ENCODE results near the gene NR2F2. TPM values are rescaled to one million over a fixed set of nuclear protein-coding genes. Genes with fewer than 3 reads are reported as not detected.
A peak's percentile ranks its signal among the peaks of the same experiment; 100 is the strongest.

NR2F2 gene
- 43.2 TPM for polyA plus RNA-seq (2013, experiment 1 of 2)
- polyA plus RNA-seq (2013, experiment 2 of 2) = 45.4 TPM

GRCh38 chr15:96330450-96331143, at the start of gene NR2F2:
Gene NR2F2 (plus strand): TSS chr15:96330700. CDS start chr15:96332106, 1,406 bp downstream.
- peak within 1 kb of the TSS; percentile 69 for H3K4me2 ChIP-seq (ENCODE audit: insufficient read depth, low read length, poor library complexity, severe bottlenecking)
- peak within 1 kb of the TSS; percentile 66 for H2AK5ac ChIP-seq (ENCODE audit: low read depth, low read length)
- no peak within 1 kb of the TSS for H2BK120ac ChIP-seq (ENCODE audit: low read depth, low read length)
- H3K18ac ChIP-seq (ENCODE audit: low read length) = peak within 1 kb of the TSS; percentile 98
- peaks cover 20 to 31% of the 10 kb centered on the region in 2 donors for H3K36me3 ChIP-seq (replicated peaks in 1 of 2; ENCODE audit: control insufficient read depth in 2 of 2, insufficient read depth in 2 of 2, low read length in 2 of 2)
- no peaks in the 10 kb centered on the region for H3K9me3 ChIP-seq (replicated peaks in 1 of 2; ENCODE audit: control insufficient read depth in 2 of 2, insufficient read depth in 1 of 2, low read depth in 1 of 2, low read length in 2 of 2)
- no peaks in the 10 kb centered on the region for H3K27me3 ChIP-seq (ENCODE audit: control insufficient read depth in 3 of 3, insufficient read depth in 3 of 3, low read depth in 1 of 3, low read length in 3 of 3)
- peak within 1 kb of the TSS; percentile 83 for H2AFZ ChIP-seq (ENCODE audit: low read length)
- H4K91ac ChIP-seq (ENCODE audit: low read depth, low read length, poor library complexity) = no peak within 1 kb of the TSS
- peak within 1 kb of the TSS; percentile 81 to 97 for H3K4me3 ChIP-seq (ENCODE audit: low read length in 2 of 2)
- peaks cover 4 to 27% of the 10 kb centered on the region in 2 donors for H3K4me1 ChIP-seq (ENCODE audit: control insufficient read depth in 2 of 2, insufficient read depth in 1 of 2, low read depth in 1 of 2, low read length in 2 of 2)
- H3K79me1 ChIP-seq (ENCODE audit: low read depth, low read length) = peaks cover 2% of the 10 kb centered on the region
- DNase-seq (ENCODE audit: low spot score) = peak; percentile 98
- no CpG with 5 or more reads among the region's 78 CpGs for WGBS, 2 donors (ENCODE audit: extremely low coverage in 2 of 2, insufficient read length in 2 of 2, insufficient replicate concordance in 1 of 2)
- no peak within 1 kb of the TSS for H2BK12ac ChIP-seq (ENCODE audit: low read length)
- H3K23ac ChIP-seq (ENCODE audit: low read depth, low read length, poor library complexity) = no peak within 1 kb of the TSS
- H2BK15ac ChIP-seq (ENCODE audit: low read length) = peak within 1 kb of the TSS; percentile 12
- H3K27ac ChIP-seq (replicated peaks; ENCODE audit: low read length) = peak within 1 kb of the TSS; percentile 95
- no peak within 1 kb of the TSS for H4K8ac ChIP-seq (ENCODE audit: low read depth, low read length)
- peak within 1 kb of the TSS; percentile 98 for H3K9ac ChIP-seq (ENCODE audit: low read depth, low read length, poor library complexity)
- H3K14ac ChIP-seq (ENCODE audit: low read length) = peak within 1 kb of the TSS; percentile 67
- peak within 1 kb of the TSS; percentile 91 for H2BK5ac ChIP-seq (ENCODE audit: low read length)
- peak within 1 kb of the TSS; percentile 42 for H3K4ac ChIP-seq (ENCODE audit: low read length)

- Histone ChIP-seq H3K4me3 (ENCODE audit: low read length in 2 of 2) (no peak overlapping the region), H4K8ac (ENCODE audit: low read depth, low read length) (no peak overlapping the region), H4K91ac (ENCODE audit: low read depth, low read length, poor library complexity) (no peak overlapping the region), H3K4me1 (ENCODE audit: control insufficient read depth in 2 of 2, insufficient read depth in 1 of 2, low read depth in 1 of 2, low read length in 2 of 2) (peaks cover 0 to 5% of the 10 kb centered on the region in 2 donors), H3K27me3 (ENCODE audit: control insufficient read depth in 3 of 3, insufficient read depth in 3 of 3, low read depth in 1 of 3, low read length in 3 of 3) (no peaks in the 10 kb centered on the region), H3K9me3 (replicated peaks in 1 of 2; ENCODE audit: control insufficient read depth in 2 of 2, insufficient read depth in 1 of 2, low read depth in 1 of 2, low read length in 2 of 2) (peaks cover 0 to 8% of the 10 kb centered on the region in 2 donors), H2BK120ac (ENCODE audit: low read depth, low read length) (no peak overlapping the region), H3K18ac (ENCODE audit: low read length) (peak overlapping the region; percentile 55), H3K79me1 (ENCODE audit: low read depth, low read length) (no peaks in the 10 kb centered on the region), H2AK5ac (ENCODE audit: low read depth, low read length) (no peak overlapping the region), H2BK5ac (ENCODE audit: low read length) (peak overlapping the region; percentile 1), H2AFZ (ENCODE audit: low read length) (no peak overlapping the region), H3K4ac (ENCODE audit: low read length) (no peak overlapping the region), H3K36me3 (replicated peaks in 1 of 2; ENCODE audit: control insufficient read depth in 2 of 2, insufficient read depth in 2 of 2, low read length in 2 of 2) (peaks cover 3 to 68% of the 10 kb centered on the region in 2 donors), H3K14ac (ENCODE audit: low read length) (no peak overlapping the region), H2BK15ac (ENCODE audit: low read length) (no peak overlapping the region), H3K9ac (ENCODE audit: low read depth, low read length, poor library complexity) (no peak overlapping the region), H3K27ac (replicated peaks; ENCODE audit: low read length) (no peak overlapping the region), H3K4me2 (ENCODE audit: insufficient read depth, low read length, poor library complexity, severe bottlenecking) (no peak overlapping the region), H3K23ac (ENCODE audit: low read depth, low read length, poor library complexity) (no peak overlapping the region), H2BK12ac (ENCODE audit: low read length) (no peak overlapping the region)
- WGBS, 2 donors (ENCODE audit: extremely low coverage in 2 of 2, insufficient read length in 2 of 2, insufficient replicate concordance in 1 of 2) = no CpG with 5 or more reads among the region's 11 CpGs
- no peak for DNase-seq (ENCODE audit: low spot score)
Observed at GRCh38 chr15:96285305-96285704, 45.2 kb upstream of the NR2F2 start.

- WGBS, 2 donors (ENCODE audit: extremely low coverage in 2 of 2, insufficient read length in 2 of 2, insufficient replicate concordance in 1 of 2) = no CpG with 5 or more reads among the region's 18 CpGs
- Histone ChIP-seq H3K27me3 (ENCODE audit: control insufficient read depth in 3 of 3, insufficient read depth in 3 of 3, low read depth in 1 of 3, low read length in 3 of 3) (no peaks in the 10 kb centered on the region), H2BK12ac (ENCODE audit: low read length) (no peak overlapping the region), H2BK5ac (ENCODE audit: low read length) (peak overlapping the region; percentile 1), H3K23ac (ENCODE audit: low read depth, low read length, poor library complexity) (no peak overlapping the region), H3K36me3 (replicated peaks in 1 of 2; ENCODE audit: control insufficient read depth in 2 of 2, insufficient read depth in 2 of 2, low read length in 2 of 2) (peaks cover 3 to 67% of the 10 kb centered on the region in 2 donors), H3K9me3 (replicated peaks in 1 of 2; ENCODE audit: control insufficient read depth in 2 of 2, insufficient read depth in 1 of 2, low read depth in 1 of 2, low read length in 2 of 2) (peaks cover 0 to 8% of the 10 kb centered on the region in 2 donors), H4K91ac (ENCODE audit: low read depth, low read length, poor library complexity) (no peak overlapping the region), H3K9ac (ENCODE audit: low read depth, low read length, poor library complexity) (no peak overlapping the region), H3K18ac (ENCODE audit: low read length) (peak overlapping the region; percentile 13), H2BK120ac (ENCODE audit: low read depth, low read length) (no peak overlapping the region), H3K4ac (ENCODE audit: low read length) (no peak overlapping the region), H3K4me1 (ENCODE audit: control insufficient read depth in 2 of 2, insufficient read depth in 1 of 2, low read depth in 1 of 2, low read length in 2 of 2) (peaks cover 0 to 5% of the 10 kb centered on the region in 2 donors), H2AK5ac (ENCODE audit: low read depth, low read length) (peak overlapping the region; percentile 11), H2BK15ac (ENCODE audit: low read length) (no peak overlapping the region), H3K4me3 (ENCODE audit: low read length in 2 of 2) (no peak overlapping the region), H3K27ac (replicated peaks; ENCODE audit: low read length) (no peak overlapping the region), H3K79me1 (ENCODE audit: low read depth, low read length) (no peaks in the 10 kb centered on the region), H4K8ac (ENCODE audit: low read depth, low read length) (no peak overlapping the region), H2AFZ (ENCODE audit: low read length) (no peak overlapping the region), H3K4me2 (ENCODE audit: insufficient read depth, low read length, poor library complexity, severe bottlenecking) (no peak overlapping the region), H3K14ac (ENCODE audit: low read length) (no peak overlapping the region)
- no peak for DNase-seq (ENCODE audit: low spot score)
Observed at GRCh38 chr15:96285729-96286254, 44.7 kb upstream of the NR2F2 start.

- no peak overlapping the region for H3K14ac ChIP-seq (ENCODE audit: low read length)
- no peak overlapping the region for H3K4ac ChIP-seq (ENCODE audit: low read length)
- H4K8ac ChIP-seq (ENCODE audit: low read depth, low read length) = no peak overlapping the region
- no peak overlapping the region for H2BK15ac ChIP-seq (ENCODE audit: low read length)
- H3K4me1 ChIP-seq (ENCODE audit: control insufficient read depth in 2 of 2, insufficient read depth in 1 of 2, low read depth in 1 of 2, low read length in 2 of 2) = peaks cover 2 to 4% of the 10 kb centered on the region in 2 donors
- H2BK12ac ChIP-seq (ENCODE audit: low read length) = no peak overlapping the region
- no peak for DNase-seq (ENCODE audit: low spot score)
- no peak overlapping the region for H4K91ac ChIP-seq (ENCODE audit: low read depth, low read length, poor library complexity)
- no peaks in the 10 kb centered on the region for H3K9me3 ChIP-seq (replicated peaks in 1 of 2; ENCODE audit: control insufficient read depth in 2 of 2, insufficient read depth in 1 of 2, low read depth in 1 of 2, low read length in 2 of 2)
- no peak overlapping the region for H3K9ac ChIP-seq (ENCODE audit: low read depth, low read length, poor library complexity)
- no peaks in the 10 kb centered on the region for H3K27me3 ChIP-seq (ENCODE audit: control insufficient read depth in 3 of 3, insufficient read depth in 3 of 3, low read depth in 1 of 3, low read length in 3 of 3)
- H3K79me1 ChIP-seq (ENCODE audit: low read depth, low read length) = no peaks in the 10 kb centered on the region
- no peak overlapping the region for H3K23ac ChIP-seq (ENCODE audit: low read depth, low read length, poor library complexity)
- no peak overlapping the region for H2BK120ac ChIP-seq (ENCODE audit: low read depth, low read length)
- peaks cover 0 to 25% of the 10 kb centered on the region in 2 donors for H3K36me3 ChIP-seq (replicated peaks in 1 of 2; ENCODE audit: control insufficient read depth in 2 of 2, insufficient read depth in 2 of 2, low read length in 2 of 2)
- H2AFZ ChIP-seq (ENCODE audit: low read length) = no peak overlapping the region
- no peak overlapping the region for H3K27ac ChIP-seq (replicated peaks; ENCODE audit: low read length)
- no peak overlapping the region for H2BK5ac ChIP-seq (ENCODE audit: low read length)
- H2AK5ac ChIP-seq (ENCODE audit: low read depth, low read length) = no peak overlapping the region
- WGBS, 2 donors (ENCODE audit: extremely low coverage in 2 of 2, insufficient read length in 2 of 2, insufficient replicate concordance in 1 of 2) = no CpG with 5 or more reads among the region's 5 CpGs
- no peak overlapping the region for H3K4me3 ChIP-seq (ENCODE audit: low read length in 2 of 2)
- no peak overlapping the region for H3K18ac ChIP-seq (ENCODE audit: low read length)
- H3K4me2 ChIP-seq (ENCODE audit: insufficient read depth, low read length, poor library complexity, severe bottlenecking) = no peak overlapping the region
Observed at GRCh38 chr15:96290679-96291078, 39.8 kb upstream of the NR2F2 start.
